Urinary bladder (tissue), 4 donors: ENCODE data around the gene SHC2. TPM values are rescaled to one million over a fixed set of nuclear protein-coding genes. Genes with fewer than 3 reads are reported as not detected.
"Not testable (repeated sequence)": the region's sequence is repeated elsewhere in the genome, so short reads cannot be mapped to it uniquely, and the experiment has no call there.

Source experiments
- DNase-seq: peaks from one replicate; pipeline ENCODE4 v3.0.0-alpha.2; 2015; ENCODE audit errors: extremely low spot score
- H3K27ac ChIP-seq: one replicate; pipeline ENCODE4 v1.5.1; 2013; ENCODE audit warnings: low read depth, mild to moderate bottlenecking, moderate library complexity
- H3K36me3 ChIP-seq: one replicate; pipeline ENCODE4 v1.6.1; 2013; ENCODE audit warnings: mild to moderate bottlenecking, moderate library complexity; ENCODE audit not compliant: insufficient read depth
- H3K4me1 ChIP-seq: one replicate; pipeline ENCODE4 v1.6.1; 2013; ENCODE audit warnings: mild to moderate bottlenecking, moderate library complexity; ENCODE audit not compliant: insufficient read depth
- H3K4me3 ChIP-seq: one replicate; pipeline ENCODE4 v1.5.1; 2013; ENCODE audit warnings: low read depth, low read length
- WGBS: extraction: QIAGEN DNeasy Blood & Tissue Kit; methylation state at CpG from one replicate; pipeline ENCODE4 v1.1.7; 2013; 5-methylcytosine and 5-hydroxymethylcytosine counted together
- polyA plus RNA-seq: library from polyadenylated mRNA; stranded (reverse); fragments of 200-250 nt; gene quantifications from one replicate; pipeline ENCODE4 v1.2.3, GENCODE V29; 2013
- total RNA-seq: library from RNA; depleted of rRNA; stranded (reverse); fragments of >200 nt; gene quantifications from one replicate; pipeline ENCODE4 v1.2.3, GENCODE V29; 2014
- donor health status: healthy with polysubstance abuse.
- donor health status: healthy.

Gene SHC2
- total and polyA plus RNA-seq, 2 donors, result 10.8 to 24.2 TPM

DNA sequence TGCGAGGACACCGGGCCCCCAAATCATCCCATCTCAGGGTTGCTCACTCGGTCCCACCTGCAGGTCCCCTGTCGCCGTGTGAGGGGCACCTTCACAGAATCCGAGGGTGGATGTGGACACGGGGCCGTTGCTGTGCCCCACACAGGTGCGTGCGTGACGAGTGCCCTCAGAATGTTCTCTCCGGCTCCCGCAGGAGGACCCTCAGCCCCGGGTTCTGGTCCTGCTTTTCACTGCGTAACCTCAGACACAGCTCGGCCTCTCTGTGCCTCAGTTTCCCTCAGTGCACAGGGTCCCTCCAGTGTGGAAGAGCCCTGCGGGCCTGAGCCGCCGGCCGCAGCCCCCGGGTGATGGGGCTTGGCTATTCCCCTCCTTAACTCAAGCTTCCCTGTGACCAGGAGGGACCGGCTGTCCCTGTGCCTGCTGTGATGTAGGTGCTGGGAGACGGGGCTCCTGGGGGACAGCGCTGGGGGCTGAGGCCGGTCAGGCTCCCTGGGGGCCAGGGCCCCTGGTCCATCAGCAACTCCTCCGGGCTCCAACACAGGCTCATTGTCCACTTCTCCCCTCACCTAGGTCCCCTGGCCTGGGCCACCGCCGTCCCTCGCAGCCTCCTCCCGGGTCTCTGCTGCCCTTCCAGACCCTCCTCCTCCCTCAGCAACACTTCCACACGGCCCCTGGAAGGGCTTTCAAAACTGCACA is 4.8 kb downstream of the SHC2 start:
- 91% methylated on average over 31 of the region's 31 CpGs for WGBS

DNA sequence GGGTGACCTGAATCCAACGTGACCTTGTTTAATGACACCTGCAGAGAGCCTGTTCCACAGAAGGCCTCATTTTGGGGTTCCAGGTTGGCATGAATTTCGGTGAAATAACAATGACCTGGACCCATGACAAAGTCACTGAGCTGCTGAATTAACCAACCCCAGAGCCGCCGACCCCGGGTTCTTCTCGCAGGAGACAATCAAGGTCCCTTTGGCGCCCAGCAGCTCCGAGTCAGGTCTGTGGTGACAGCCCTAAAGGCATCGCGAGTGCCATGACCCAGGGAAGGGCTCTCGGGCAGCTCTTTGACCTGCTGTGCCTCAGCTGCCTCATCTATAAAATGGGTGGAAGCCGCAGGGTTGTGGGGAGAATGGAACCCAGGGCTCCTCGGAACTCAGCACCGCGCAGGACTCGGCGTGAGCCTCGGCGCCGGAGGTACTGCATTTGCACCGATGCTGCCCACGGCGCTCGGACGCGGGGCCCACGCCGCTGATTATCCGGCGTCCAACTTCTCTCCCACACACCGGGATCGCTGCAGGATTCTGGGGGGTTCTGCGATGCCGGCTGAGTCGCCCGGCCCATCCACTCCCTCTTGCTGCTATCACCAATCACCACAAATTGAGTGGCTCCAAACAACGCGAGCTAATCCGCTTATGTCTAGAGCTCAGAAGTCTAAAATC is 5.7 kb downstream of the SHC2 start:
- no peak for DNase-seq
- H3K4me3 ChIP-seq, result no peak overlapping the region
- WGBS, result 96% methylated on average over 39 of the region's 39 CpGs
- H3K27ac ChIP-seq, result no peak overlapping the region
- H3K4me1 ChIP-seq, result peaks cover 2% of the 10 kb centered on the region
- H3K36me3 ChIP-seq, result no peaks in the 10 kb centered on the region

More for the DNA sequence above, 4.8 kb downstream of the SHC2 start:
- no peak for DNase-seq
- Histone ChIP-seq H3K27ac (no peak overlapping the region), H3K4me3 (no peak overlapping the region), H3K36me3 (no peaks in the 10 kb centered on the region), H3K4me1 (peaks cover 2% of the 10 kb centered on the region)

DNA sequence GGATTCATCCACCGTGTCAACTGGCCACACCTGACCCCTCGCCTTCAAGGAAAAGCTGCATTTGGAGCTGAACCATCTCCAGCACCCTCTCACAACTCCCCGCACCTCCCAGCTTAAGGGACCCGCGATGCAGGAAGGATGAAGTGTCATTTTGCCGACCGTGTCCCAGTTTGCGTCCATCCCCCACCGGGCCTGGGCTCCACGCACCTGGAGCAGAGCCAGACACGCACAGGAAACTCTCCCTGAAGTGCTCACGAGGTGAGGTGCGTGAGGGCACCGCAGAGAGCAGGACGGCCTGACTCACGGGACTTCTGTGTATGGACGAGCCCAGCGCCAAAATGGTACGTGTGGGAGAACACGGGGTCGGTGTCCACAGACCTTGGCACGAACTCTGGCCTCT is 7.2 kb downstream of the SHC2 start:
- H3K4me1 ChIP-seq, result no peaks in the 10 kb centered on the region
- DNase-seq, result no peak
- no peak overlapping the region for H3K27ac ChIP-seq
- no peak overlapping the region for H3K4me3 ChIP-seq
- no peaks in the 10 kb centered on the region for H3K36me3 ChIP-seq
- 95% methylated on average over 22 of the region's 22 CpGs for WGBS

DNA sequence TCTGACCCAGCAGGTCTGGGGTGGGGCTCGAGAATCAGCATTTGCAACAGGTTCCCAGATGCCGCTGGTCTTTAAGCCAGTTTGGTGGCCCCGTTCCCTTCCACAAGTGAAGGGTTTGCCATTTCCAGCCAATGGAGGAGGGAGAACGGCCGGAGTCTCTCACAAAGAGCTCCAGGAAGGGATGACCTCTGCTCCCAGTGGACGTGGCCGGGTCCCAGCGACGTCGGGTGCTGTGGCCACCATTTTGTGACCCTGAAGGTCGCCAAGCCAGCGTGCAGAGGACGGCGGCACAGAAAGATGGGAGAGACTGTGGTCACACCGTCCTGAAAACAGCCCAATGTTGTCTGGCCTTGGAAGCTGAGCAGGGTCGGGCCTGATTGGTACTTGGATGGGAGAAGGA is 8.0 kb downstream of the SHC2 start:
- no peak overlapping the region for H3K4me3 ChIP-seq
- no peak for DNase-seq
- WGBS, result 94% methylated on average over 16 of the region's 16 CpGs
- no peaks in the 10 kb centered on the region for H3K4me1 ChIP-seq
- no peaks in the 10 kb centered on the region for H3K36me3 ChIP-seq
- no peak overlapping the region for H3K27ac ChIP-seq

DNA sequence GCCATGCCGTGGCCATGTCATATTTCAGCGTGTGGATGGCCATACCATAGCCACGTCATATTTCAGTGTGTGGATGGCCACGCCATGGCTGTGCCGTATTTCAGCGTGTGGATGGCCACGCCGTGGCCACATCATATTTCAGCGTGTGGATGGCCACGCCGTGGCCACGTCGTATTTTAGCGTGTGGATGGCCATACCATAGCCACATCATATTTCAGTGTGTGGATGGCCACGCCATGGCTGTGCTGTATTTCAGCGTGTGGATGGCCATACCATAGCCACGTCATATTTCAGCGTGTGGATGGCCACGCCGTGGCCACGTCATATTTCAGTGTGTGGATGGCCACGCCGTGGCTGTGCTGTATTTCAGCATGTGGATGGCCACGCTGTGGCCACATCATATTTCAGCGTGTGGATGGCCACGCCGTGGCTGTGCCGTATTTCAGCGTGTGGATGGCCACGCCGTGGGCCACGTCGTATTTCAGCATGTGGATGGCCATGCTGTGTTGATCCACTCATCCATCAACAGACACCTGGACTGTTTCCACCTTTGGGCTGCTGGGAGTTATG is 9.8 kb downstream of the SHC2 start:
- H3K4me3 ChIP-seq, H3K36me3 ChIP-seq, H3K4me1 ChIP-seq, H3K27ac ChIP-seq, DNase-seq: not testable (repeated sequence)
- 98% methylated on average over 33 of the region's 33 CpGs for WGBS

DNA sequence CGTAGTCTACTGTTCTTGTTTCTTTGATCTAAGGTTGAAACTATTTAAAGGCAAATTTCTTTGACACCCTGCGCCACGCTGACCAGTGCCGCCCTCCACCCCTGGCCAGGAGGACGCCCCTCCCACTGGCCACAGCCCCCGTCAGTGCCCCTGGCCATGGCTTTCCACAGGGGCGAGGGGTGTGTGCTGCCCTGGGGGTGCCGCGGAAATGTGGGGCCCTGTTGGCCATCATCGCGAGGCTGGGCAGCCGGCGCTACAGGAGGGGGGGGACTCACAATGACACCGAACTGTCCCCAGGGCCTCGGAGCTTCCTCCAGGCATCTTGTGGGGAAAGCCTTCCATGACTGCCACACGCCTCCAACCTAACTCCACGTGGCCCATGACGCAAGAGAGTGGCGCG is 10.9 kb downstream of the SHC2 start:
- Histone ChIP-seq H3K4me1 (no peaks in the 10 kb centered on the region), H3K36me3 (no peaks in the 10 kb centered on the region), H3K27ac (no peak overlapping the region), H3K4me3 (no peak overlapping the region)
- no peak for DNase-seq
- WGBS, result 97% methylated on average over 20 of the region's 20 CpGs

DNA sequence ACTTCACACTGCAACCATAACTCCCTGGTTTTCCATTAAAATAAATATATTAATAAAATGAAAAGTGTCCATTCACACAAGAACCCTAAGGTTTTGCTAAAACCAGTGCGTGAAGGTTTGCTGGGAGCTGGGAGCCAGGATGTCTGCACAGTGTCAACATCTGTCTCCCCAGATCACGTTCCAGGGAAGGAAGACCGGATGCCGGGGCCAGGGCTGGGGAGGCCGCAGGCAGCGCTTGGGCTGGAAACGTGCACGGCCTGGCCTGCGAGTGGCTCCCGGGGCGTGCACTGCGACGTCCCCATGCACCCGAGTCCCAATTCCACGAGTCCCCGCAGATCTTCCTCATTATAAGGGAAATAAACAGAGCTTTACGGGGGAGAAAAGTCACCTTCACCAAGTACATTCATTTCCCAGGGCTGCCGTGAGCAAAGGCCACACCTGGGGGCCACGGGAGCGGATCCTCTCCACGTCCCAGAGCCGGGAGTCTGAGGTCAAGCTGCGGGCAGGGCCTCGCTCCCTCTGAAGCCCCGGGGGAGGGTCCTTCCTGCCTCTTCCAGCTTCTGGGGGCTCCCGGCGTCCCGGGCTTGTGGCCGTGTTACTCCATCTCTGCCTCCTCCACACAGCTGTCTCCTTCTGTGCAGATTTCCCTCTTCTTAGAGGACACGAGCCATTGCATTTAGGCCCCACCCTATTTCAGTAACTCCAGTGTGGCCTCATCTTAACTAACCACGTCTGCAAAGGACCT is 12.8 kb downstream of the SHC2 start:
- Histone ChIP-seq H3K4me3 (no peak overlapping the region), H3K27ac (no peak overlapping the region), H3K4me1 (no peaks in the 10 kb centered on the region), H3K36me3 (no peaks in the 10 kb centered on the region)
- WGBS, result 24% methylated on average over 31 of the region's 31 CpGs
- DNase-seq, result no peak

DNA sequence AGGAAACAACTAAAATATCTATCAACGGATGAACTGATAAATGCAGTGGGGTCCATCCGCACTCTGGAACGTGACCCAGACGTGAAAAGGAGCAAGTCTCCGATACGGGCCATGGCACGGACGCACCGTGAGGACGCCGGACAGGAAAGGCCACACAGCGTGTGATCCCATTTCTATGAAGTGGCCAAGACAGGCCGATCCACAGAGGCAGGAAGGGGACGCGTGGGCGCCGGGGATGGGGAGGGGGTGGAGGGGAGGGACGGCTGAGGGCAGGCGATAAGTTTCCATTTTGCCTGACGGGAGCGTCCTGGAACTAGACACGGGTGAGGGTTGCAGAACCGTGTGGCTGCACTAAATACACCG is 13.8 kb downstream of the SHC2 start:
- no peak overlapping the region for H3K27ac ChIP-seq
- H3K4me1 ChIP-seq, result no peaks in the 10 kb centered on the region
- H3K4me3 ChIP-seq, result no peak overlapping the region
- H3K36me3 ChIP-seq, result no peaks in the 10 kb centered on the region
- 76% methylated on average over 24 of the region's 24 CpGs for WGBS
- DNase-seq, result no peak

DNA sequence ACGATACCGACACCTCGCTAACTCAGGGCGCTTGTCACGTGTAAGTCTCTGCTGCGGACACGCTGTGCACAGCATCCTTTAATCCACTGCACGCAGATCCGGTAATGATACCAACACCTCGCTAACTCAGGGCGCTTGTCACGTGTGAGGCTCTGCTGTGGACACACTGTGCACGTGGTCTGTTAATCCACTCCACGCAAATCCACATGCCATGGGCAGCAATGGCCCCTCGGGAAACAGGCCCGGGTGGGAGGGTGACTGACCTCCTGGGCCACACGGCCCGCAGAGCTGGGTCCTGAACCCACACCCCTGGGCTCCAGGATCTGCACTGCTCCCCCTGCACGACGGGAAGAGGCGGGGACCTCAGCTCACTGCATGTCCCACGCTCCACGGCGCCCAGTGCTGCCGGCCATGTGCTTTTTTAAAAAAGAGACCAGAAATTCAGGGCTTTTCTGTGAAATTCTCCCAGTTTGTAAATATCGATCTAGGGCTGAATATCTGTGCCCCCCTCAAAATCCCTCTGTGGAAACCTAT is 16.1 kb downstream of the SHC2 start:
- Histone ChIP-seq H3K4me3 (no peak overlapping the region), H3K27ac (no peak overlapping the region), H3K36me3 (no peaks in the 10 kb centered on the region), H3K4me1 (no peaks in the 10 kb centered on the region)
- 96% methylated on average over 26 of the region's 26 CpGs for WGBS
- no peak for DNase-seq

DNA sequence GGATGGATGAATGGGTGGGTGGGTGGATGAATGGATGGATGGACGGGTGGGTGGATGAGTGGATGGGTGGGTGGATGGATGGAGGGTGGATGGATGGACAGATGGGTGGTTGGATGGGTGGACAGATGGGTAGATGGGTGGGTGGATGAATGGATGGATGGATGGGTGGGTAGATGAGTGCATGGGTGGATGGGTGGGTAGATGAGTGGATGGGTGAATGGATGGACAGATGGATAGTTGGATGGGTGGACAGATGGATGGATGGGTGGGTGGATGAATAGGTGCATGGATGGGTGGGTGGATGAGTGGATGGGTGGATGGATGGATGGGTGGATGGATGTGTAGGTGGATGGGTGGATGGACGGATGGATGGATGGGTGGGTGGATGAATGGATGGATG is 17.8 kb downstream of the SHC2 start:
- Histone ChIP-seq H3K27ac (no peak overlapping the region), H3K4me3 (no peak overlapping the region), H3K4me1 (no peaks in the 10 kb centered on the region), H3K36me3 (no peaks in the 10 kb centered on the region)
- 92% methylated on average over 2 of the region's 2 CpGs for WGBS
- DNase-seq, result no peak

DNA sequence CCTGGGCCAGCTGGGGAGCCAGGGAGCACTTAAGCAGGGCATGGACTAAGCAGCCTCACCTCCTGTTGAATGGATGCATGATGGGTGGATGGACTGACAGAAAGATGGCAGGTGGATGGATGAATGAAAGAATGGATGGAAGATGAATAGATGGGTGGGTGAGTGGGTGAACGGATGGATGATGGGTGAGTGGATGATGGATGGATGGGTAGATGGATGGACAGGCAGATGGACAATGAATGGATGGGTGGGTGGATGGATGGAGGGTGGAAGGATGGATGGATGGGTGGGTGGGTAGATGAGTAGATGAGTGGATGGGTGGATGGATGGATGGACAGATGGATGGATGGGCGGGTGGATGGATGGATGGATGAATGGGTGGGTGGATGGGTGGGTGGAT is 18.7 kb downstream of the SHC2 start:
- DNase-seq, result no peak
- WGBS, result 95% methylated on average over 2 of the region's 2 CpGs
- Histone ChIP-seq H3K27ac (no peak overlapping the region), H3K36me3 (no peaks in the 10 kb centered on the region), H3K4me1 (no peaks in the 10 kb centered on the region), H3K4me3 (no peak overlapping the region)

DNA sequence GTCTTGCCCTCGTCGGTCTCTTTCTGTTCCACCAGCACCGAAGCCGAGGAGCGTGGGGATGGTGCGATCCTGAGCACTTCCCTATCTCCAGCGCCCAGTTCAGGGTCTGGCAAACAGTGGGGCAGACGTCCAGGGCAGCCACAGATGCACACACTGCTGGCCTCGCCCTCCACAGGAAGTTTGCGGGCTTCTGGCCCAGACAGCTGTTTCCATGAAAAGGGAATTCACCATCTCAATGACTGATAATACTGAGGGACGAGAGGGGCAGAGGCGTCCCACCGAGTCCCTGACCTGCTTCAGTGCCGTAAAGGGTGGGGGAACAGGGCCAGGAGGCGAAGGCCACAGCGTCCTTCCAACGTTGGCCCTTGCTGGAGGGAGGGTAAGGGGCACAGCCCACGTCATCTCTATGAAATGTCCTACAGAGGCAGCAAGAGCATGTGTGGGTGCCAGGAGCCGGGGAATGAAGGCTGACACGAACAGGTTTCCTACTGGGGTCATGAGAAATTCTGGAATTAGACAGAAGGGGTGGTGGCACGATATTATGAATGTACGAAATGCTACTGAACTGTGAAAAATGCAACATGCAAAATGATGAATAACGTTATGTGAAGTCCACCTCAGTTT is 19.5 kb downstream of the SHC2 start:
- no peaks in the 10 kb centered on the region for H3K36me3 ChIP-seq
- H3K4me1 ChIP-seq, result no peaks in the 10 kb centered on the region
- 61% methylated on average over 23 of the region's 23 CpGs for WGBS
- no peak overlapping the region for H3K4me3 ChIP-seq
- no peak overlapping the region for H3K27ac ChIP-seq
- DNase-seq, result no peak

DNA sequence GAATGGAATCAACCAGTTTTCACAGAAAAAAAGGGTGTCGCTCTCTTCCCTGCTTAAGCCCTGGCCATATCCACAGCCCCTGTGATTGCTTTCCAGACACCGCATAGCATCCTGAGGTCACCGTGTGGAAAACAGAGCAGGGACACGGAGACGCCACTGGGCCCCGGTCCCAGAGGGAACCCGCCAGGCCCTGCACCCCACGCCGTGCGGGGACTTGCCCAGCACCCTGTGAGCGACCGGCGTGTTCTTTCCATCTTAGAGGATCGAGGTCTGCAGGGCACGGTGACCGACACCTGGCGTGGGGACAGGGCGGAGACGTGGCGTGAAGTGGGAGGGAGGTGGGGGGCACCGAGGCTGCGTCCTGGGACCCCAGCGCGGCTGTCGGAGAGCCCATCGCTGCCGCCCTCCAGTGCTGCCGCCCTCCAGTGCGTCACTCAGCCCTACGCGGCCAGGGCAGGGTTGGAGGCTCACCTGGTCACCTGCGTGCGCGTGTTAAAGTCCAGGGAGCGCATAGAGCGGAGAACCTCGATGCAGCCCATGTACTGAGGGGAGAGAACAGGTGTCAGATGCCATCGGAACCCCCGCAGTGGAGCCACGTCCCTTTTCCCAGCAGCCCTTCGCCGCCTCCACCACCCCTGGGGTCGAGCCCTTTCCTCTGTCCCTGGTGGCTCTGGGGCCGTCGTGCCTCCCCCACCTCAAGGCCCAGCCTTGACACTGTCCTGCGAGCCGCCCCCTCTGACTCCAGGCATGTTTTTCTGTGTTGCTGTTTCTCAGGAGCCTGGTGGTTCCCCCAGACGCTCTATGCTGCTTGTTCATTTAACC is 20.2 kb downstream of the SHC2 start:
- WGBS, result 86% methylated on average over 48 of the region's 48 CpGs

More for the DNA sequence above, 20.2 kb downstream of the SHC2 start:
- DNase-seq, result no peak
- Histone ChIP-seq H3K4me1 (no peaks in the 10 kb centered on the region), H3K27ac (no peak overlapping the region), H3K36me3 (no peaks in the 10 kb centered on the region), H3K4me3 (no peak overlapping the region)
